GM18505 (cell line): ENCODE results near the gene C1orf141.
"Not testable (repeated sequence)": the region's sequence is repeated elsewhere in the genome, so short reads cannot be mapped to it uniquely, and the experiment has no call there.

Experiments
- ATAC-seq: cut with Tn5 transposase; IDR thresholded peaks from one replicate; pipeline ENCODE4 v1.9.1; 2021; ENCODE audit not compliant: unreplicated experiment
- POLR2A ChIP-seq: IDR thresholded peaks from 4 replicates; pipeline ENCODE4 v1.6.1; 2011; ENCODE audit warnings: borderline replicate concordance; ENCODE audit not compliant: insufficient read depth, insufficient read length; ENCODE audit errors: extremely low read depth

Gene C1orf141

DNA sequence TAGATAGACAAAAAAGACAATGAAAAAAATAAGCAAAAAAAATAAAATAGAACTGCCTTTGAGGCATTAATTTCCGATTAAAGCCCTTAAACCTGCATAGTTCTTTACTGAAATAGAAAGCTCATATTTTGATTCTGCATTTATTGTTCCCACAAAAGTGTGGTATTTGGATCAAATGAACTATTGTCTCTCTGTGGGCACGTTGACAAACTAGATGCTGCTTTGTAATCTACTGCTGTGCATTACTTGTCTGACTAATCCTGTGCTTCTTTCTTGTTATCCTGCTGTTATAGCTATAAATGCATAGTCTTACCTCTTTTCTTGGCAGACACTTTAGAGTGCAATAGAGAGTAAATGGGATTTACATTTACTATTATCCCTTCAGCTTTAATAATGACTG, 49.4 kb downstream of the C1orf141 start:
- TF ChIP-seq POLR2A = no peak
- no peak for ATAC-seq

DNA sequence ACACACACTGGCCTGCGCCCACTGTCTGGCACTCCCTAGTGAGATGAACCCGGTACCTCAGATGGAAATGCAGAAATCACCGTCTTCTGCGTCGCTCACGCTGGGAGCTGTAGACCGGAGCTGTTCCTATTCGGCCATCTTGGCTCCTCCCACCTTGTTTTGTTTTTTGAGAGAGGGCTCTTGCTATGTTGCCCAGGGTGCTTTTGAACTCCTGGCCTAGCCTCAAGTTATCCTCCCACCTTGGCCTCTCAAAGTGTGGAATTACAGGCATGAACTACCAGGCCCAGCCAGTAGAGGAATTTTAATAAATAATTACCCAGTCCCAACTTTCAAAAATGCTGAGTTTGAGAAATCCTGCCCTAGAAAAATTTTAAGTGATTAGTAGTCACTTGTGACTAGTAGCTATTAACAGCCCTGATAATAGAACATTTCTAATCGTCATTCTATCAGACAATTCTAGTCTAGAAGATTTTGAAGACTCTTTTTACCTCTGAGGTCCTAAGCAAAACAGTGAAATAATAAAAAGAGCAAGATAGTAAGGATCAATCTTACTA, 49.9 kb downstream of the C1orf141 start:
- TF ChIP-seq POLR2A = no peak
- no peak for ATAC-seq

GRCh38 chr1:67078291-67078690, 56.5 kb downstream of the C1orf141 start:
- ATAC-seq = no peak
- no peak for TF ChIP-seq POLR2A

DNA sequence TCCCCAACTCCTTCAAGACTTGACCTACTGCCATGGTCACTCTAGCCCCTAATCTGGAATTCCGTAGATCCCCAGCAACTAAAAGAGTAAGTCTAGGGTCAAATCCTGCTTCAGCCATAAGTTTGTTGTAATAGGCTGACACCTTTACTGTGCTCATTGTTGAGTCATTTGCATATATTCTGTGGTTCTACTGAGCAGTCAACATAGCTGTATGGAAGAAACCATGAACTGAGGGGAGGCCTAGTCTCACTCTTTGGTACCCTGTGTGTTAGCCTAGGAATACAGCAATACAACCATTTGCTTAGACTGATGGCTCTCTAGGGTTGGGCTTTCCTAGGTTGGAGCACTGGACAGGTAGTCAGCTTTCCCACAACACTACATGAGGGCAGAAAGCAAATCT, 57.2 kb downstream of the C1orf141 start:
- no peak for ATAC-seq
- no peak for TF ChIP-seq POLR2A

DNA sequence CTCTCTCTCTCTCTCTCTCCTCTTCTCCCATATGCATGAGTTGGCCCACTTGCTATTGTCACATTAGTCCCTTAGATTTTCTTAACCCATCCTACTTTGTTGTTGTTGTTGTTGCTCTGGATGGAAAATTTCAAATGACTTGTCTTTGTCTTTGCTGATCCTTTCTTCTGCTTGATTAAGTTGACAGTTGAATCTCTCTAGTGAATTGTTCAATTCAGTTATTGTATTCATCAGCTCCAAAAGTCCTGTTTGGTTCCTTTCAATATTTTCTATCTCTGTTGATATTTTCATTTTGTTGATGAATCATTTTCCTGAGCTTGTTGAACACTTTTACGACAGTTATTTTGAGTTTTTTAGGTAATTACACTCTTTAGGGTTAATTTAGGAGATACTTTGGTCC, 62.0 kb downstream of the C1orf141 start:
- no peak for TF ChIP-seq POLR2A
- ATAC-seq = no peak

- ATAC-seq = not testable (repeated sequence)
Measured at GRCh38 chr1:67067655-67068054, 67.1 kb downstream of the C1orf141 start.

DNA sequence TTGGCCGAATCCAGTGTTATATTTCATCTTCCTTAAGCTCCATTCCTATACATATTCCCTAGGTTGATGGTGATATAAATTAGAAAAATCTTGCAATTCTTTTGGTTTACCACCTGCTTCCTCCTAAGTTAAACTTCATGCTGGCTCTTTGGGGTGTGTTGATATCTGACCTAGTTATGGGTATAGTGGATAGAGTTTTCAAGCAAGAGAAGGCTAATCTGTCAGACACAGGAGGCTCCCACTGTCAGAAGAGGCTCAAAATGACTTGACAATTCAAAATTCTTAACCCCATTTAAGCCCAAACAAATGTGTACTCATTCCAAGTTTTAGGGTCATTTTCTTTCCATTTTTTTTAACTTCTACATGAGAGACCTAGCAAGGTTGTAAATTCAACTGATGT, 72.4 kb downstream of the C1orf141 start:
- no peak for ATAC-seq
- no peak for TF ChIP-seq POLR2A

DNA sequence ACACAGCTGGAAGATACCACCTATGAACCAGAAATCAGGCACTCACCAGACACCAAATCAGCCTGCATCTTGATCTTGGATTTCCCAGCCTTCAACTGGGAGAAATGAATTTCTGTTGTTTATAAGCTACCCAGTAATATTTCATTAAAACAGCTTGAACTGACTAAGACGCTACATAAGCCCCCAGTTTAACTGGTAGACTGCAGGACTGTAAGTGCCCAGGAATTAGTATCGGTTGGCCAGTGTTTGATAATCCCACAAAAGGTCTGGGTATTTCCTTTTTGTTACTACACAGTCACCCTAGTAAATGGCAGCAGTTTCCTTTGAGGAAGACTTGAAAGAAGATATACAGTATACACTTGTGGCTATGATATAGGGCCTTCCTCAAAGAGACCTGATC, 73.5 kb downstream of the C1orf141 start:
- no peak for ATAC-seq
- no peak for TF ChIP-seq POLR2A

DNA sequence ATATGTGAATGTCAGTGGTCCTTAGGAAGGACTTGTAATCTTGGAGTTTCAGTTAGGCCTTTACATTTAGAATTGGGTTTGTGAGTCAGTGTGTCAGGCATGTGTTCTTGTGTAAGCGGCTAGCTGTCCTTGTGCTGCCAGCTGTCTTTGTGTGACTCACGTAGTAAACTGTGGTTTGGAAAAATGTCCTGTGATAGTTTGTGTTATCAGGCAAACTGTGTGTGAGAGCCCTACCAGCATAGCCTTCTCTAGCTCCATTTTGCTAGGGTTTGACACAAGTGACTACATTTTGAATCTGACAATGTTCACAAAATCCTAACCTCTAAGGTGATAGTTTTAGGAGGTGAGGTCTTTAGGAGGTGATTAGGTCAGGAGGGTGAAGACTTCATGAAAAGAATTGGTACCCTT, 74.0 kb downstream of the C1orf141 start:
- TF ChIP-seq POLR2A = no peak
- no peak for ATAC-seq

- TF ChIP-seq POLR2A = no peak
- no peak for ATAC-seq
Measured at GRCh38 chr1:67059346-67059745, 75.4 kb downstream of the C1orf141 start.

DNA sequence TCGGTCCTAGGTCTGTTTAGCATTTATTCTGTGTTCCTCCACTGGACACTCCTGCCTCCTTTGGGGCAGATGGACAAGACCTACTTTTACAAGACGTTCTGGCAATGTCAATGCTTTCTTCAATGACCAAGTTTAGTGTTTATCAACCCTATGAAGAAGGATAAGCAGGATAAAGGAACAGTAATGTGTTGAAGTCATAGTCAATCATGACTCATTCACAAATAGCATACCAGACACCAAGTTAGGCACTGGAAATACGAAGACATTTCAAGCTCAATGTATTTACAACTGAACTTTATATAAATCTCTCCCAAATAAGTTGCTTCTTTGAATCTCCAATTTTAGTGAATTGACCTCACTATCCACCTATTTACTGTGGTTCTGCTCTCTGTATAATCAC, 76.0 kb downstream of the C1orf141 start:
- no peak for ATAC-seq
- TF ChIP-seq POLR2A = no peak

DNA sequence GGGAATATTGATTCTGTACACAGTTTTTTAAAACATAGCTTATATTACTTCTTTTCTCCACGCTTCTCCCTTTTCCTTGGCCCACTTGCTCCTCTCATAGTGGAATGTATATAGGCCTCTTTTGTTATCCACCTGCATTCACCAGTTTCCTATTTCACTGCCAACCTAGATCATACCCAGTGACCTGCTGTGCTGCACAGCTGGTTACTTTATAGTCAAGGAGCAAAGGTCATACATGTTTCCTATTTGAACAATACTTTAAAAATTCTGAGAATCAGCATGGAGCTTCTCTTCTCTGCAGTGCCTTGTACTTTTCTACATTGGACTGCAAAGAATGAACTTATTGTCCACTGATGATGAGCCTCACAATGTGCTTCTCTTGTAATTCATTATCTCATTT, 76.5 kb downstream of the C1orf141 start:
- ATAC-seq = no peak
- no peak for TF ChIP-seq POLR2A

- ATAC-seq = peak; percentile 82
- TF ChIP-seq POLR2A = peak; percentile 69
Measured at GRCh38 chr1:67053785-67054772, 80.7 kb downstream of the C1orf141 start, which contains the start of gene SLC35D1. TSS of gene SLC35D1 (minus strand) at chr1:67054148. CDS start at chr1:67054013, 135 bp downstream.

DNA sequence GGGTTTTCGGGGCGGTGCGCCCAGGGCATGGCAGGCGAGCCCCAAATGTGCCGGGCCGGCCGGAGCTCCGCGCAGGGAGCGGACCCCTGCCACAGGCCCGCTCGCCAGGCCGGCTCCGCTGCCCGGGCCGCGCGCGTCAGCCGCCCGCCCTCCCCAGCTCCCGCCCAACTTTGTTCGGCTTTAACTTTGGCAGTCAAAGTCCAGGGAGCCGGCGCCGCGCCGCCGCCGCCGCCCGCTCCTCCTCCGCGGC, 81.3 kb downstream of the C1orf141 start:
- no peak for TF ChIP-seq POLR2A
- peak; percentile 41 for ATAC-seq
